HEK293 (cell line): ENCODE data around the gene CACNA1C.

Experiments
- CTCF ChIA-PET: fragments of 350-600 bp; formaldehyde crosslinking; extraction: SDS; loops from one replicate; lab custom pipeline; 2021; ENCODE audit warnings: antibody characterized with exemption; lab: Yijun Ruan, JAX
- POLR2A ChIA-PET: fragments of 300-600 bp; formaldehyde crosslinking; extraction: SDS; loops from one replicate; lab custom pipeline; 2020; ENCODE audit warnings: antibody characterized with exemption, inconsistent platforms; lab: Yijun Ruan, JAX
- H3K27ac ChIP-seq: fragments of 200-500 bp; sonication (Bioruptor generic); 2 replicates; pipeline ENCODE4 v1.5.1; 2014; ENCODE audit warnings: low read depth, low read length, control low read depth, inconsistent platforms; ENCODE audit errors: extremely low read depth
- H3K36me3 ChIP-seq, 2 experiments: fragments of 200-500 bp in 1 of 2; sonication (Bioruptor generic) in 1 of 2; 1 replicate in 1 of 2; 2 replicates in 1 of 2; pipeline ENCODE4 v1.5.1; 2014 to 2017; ENCODE audit warnings: inconsistent platforms in 2 of 2, low read length in 2 of 2; ENCODE audit not compliant: control insufficient read depth in 2 of 2, insufficient read depth in 1 of 2
- H3K4me1 ChIP-seq: fragments of 200-500 bp; sonication (Bioruptor generic); 2 replicates; pipeline ENCODE4 v1.5.1; 2014; ENCODE audit warnings: mild to moderate bottlenecking, low read length, inconsistent platforms; ENCODE audit not compliant: control insufficient read depth, insufficient read depth
- H3K4me3 ChIP-seq: 2 replicates; pipeline ENCODE4 v1.5.1; 2011; ENCODE audit warnings: low read depth, mild to moderate bottlenecking, control low read depth, low read length, moderate library complexity
- H3K9me3 ChIP-seq: fragments of 200-500 bp; sonication (Bioruptor generic); 2 replicates; pipeline ENCODE4 v1.5.1; 2014; ENCODE audit warnings: low read depth, low read length, inconsistent platforms; ENCODE audit not compliant: control insufficient read depth, insufficient read depth
- ATF2 ChIP-seq: fragments of 450-650 bp; formaldehyde crosslinking; IDR thresholded peaks from 2 replicates; pipeline ENCODE4 v1.5.1; 2016; ENCODE audit warnings: missing biosample characterization, missing genetic modification characterization, low read depth
- BCL11A ChIP-seq: fragments of 450-650 bp; formaldehyde crosslinking; IDR thresholded peaks from 2 replicates; pipeline ENCODE4 v1.5.1; 2016; ENCODE audit warnings: low read depth, missing biosample characterization, missing genetic modification characterization
- HIC1 ChIP-seq: fragments of 450-650 bp; formaldehyde crosslinking; IDR thresholded peaks from 2 replicates; pipeline ENCODE4 v1.5.1; 2016; ENCODE audit warnings: missing biosample characterization, missing genetic modification characterization
- MYNN ChIP-seq: fragments of 450-650 bp; formaldehyde crosslinking; IDR thresholded peaks from 2 replicates; pipeline ENCODE4 v1.5.1; 2016; ENCODE audit warnings: missing biosample characterization, missing genetic modification characterization, borderline replicate concordance
- PRDM2 ChIP-seq: fragments of 450-650 bp; formaldehyde crosslinking; IDR thresholded peaks from 2 replicates; pipeline ENCODE4 v1.5.1; 2016; ENCODE audit warnings: missing biosample characterization, missing genetic modification characterization, borderline replicate concordance
- TCF7L2 ChIP-seq: IDR thresholded peaks from 2 replicates; pipeline ENCODE4 v1.6.1; 2011; ENCODE audit warnings: low read depth, mild to moderate bottlenecking, inconsistent platforms, low read length, moderate library complexity, borderline replicate concordance
- TSHZ1 ChIP-seq: fragments of 450-650 bp; formaldehyde crosslinking; IDR thresholded peaks from 2 replicates; pipeline ENCODE4 v1.5.1; 2016; ENCODE audit warnings: missing biosample characterization, missing genetic modification characterization, borderline replicate concordance
- YY1 ChIP-seq: fragments of 450-650 bp; formaldehyde crosslinking; IDR thresholded peaks from 2 replicates; pipeline ENCODE4 v1.5.1; 2018; ENCODE audit warnings: missing biosample characterization, missing genetic modification characterization
- ZBTB20 ChIP-seq: fragments of 450-650 bp; formaldehyde crosslinking; IDR thresholded peaks from 2 replicates; pipeline ENCODE4 v1.5.1; 2016; ENCODE audit warnings: missing biosample characterization, missing genetic modification characterization
- ZFHX2 ChIP-seq: fragments of 450-650 bp; formaldehyde crosslinking; conservative IDR thresholded peaks from 2 replicates; pipeline ENCODE4 v1.5.1; 2016; ENCODE audit warnings: missing biosample characterization, missing genetic modification characterization
- ZNF157 ChIP-seq: fragments of 450-650 bp; formaldehyde crosslinking; IDR thresholded peaks from 2 replicates; pipeline ENCODE4 v1.5.1; 2016; ENCODE audit warnings: missing biosample characterization, missing genetic modification characterization
- ZNF19 ChIP-seq: fragments of 450-650 bp; formaldehyde crosslinking; IDR thresholded peaks from 2 replicates; pipeline ENCODE4; 2016; ENCODE audit warnings: missing biosample characterization, missing genetic modification characterization, low read depth
- ZNF202 ChIP-seq: fragments of 450-650 bp; formaldehyde crosslinking; IDR thresholded peaks from 2 replicates; pipeline ENCODE4 v1.5.1; 2016; ENCODE audit warnings: missing biosample characterization, missing genetic modification characterization, borderline replicate concordance
- ZNF214 ChIP-seq: fragments of 450-650 bp; formaldehyde crosslinking; IDR thresholded peaks from 2 replicates; pipeline ENCODE4 v1.5.1; 2017; ENCODE audit warnings: missing biosample characterization, mild to moderate bottlenecking, missing genetic modification characterization, borderline replicate concordance
- ZNF521 ChIP-seq: fragments of 450-650 bp; formaldehyde crosslinking; IDR thresholded peaks from 2 replicates; pipeline ENCODE4 v1.5.1; 2017; ENCODE audit warnings: missing biosample characterization, mild to moderate bottlenecking, missing genetic modification characterization
- ZNF544 ChIP-seq: fragments of 450-650 bp; formaldehyde crosslinking; IDR thresholded peaks from 2 replicates; pipeline ENCODE4 v1.5.0; 2017; ENCODE audit warnings: missing biosample characterization, missing genetic modification characterization
- ZNF580 ChIP-seq: fragments of 450-650 bp; formaldehyde crosslinking; IDR thresholded peaks from 2 replicates; pipeline ENCODE4 v1.5.1; 2016; ENCODE audit warnings: missing biosample characterization, missing genetic modification characterization

CACNA1C gene

GRCh38 chr12:2553388-2554126 lies 500.8 kb downstream of the CACNA1C start (continued):
- TF ChIP-seq ZNF580 (tag by site-specific recombination) (no peak), MYNN (tag by site-specific recombination) (no peak)

GRCh38 chr12:2555487-2556082 lies 502.8 kb downstream of the CACNA1C start:
- no peak overlapping the region for H3K27ac ChIP-seq
- H3K9me3 ChIP-seq, result no peaks in the 10 kb centered on the region
- TF ChIP-seq ZFHX2, result peak; percentile 36
- no peak for TF ChIP-seq ZNF19 (tag by site-specific recombination)
- no peaks in the 10 kb centered on the region for H3K4me1 ChIP-seq
- H3K4me3 ChIP-seq, result no peak overlapping the region
- CTCF ChIA-PET, result interaction anchor here (2.0 kb wide), 1 partner anchor 28 kb away, joined by 7 read pairs; no protein-coding TSS in a partner anchor
- no peaks in the 10 kb centered on the region for H3K36me3 ChIP-seq
- POLR2A ChIA-PET, result no interaction called here

- Histone ChIP-seq H3K27ac (no peak overlapping the region), H3K9me3 (no peaks in the 10 kb centered on the region), H3K4me3 (no peak overlapping the region), H3K36me3 (no peaks in the 10 kb centered on the region), H3K4me1 (no peaks in the 10 kb centered on the region)
- ChIA-PET POLR2A (no interaction called here), CTCF (interaction anchor here (0.6 kb wide), 1 partner anchor 25 kb away, joined by 4 read pairs; no protein-coding TSS in a partner anchor)
- no peak for TF ChIP-seq ZNF521 (tag by site-specific recombination)
- TF ChIP-seq TCF7L2, result no peak
- no peak for TF ChIP-seq ZBTB20 (tag by site-specific recombination)
- TF ChIP-seq PRDM2 (tag by site-specific recombination), result no peak
- no peak for TF ChIP-seq BCL11A
- no peak for TF ChIP-seq ZNF202
- no peak for TF ChIP-seq YY1 (tag by site-specific recombination)
- TF ChIP-seq ZNF157 (tag by site-specific recombination), result no peak
- TF ChIP-seq TSHZ1 (tag by site-specific recombination), result no peak
- no peak for TF ChIP-seq ZNF544 (tag by site-specific recombination)
- no peak for TF ChIP-seq HIC1
- no peak for TF ChIP-seq ATF2 (tag by site-specific recombination)
- TF ChIP-seq ZNF19 (tag by site-specific recombination), result no peak
- no peak for TF ChIP-seq ZNF214 (tag by site-specific recombination)
These were observed 504.8 kb downstream of the CACNA1C start for GRCh38 chr12:2557597-2557996.
